Stimulated activated CD4-positive, alpha-beta T cell treated with anti-CD3 and anti-CD28 coated beads, Interleukin-15, amount 100 ng/mL, for 1 hour (primary cell): ENCODE results near the gene NPIPB5.
"Not testable (repeated sequence)": the region's sequence is repeated elsewhere in the genome, so short reads cannot be mapped to it uniquely, and the experiment has no call there.

Experiments
- DNase-seq, 2 donors: peaks; one replicate each; pipeline ENCODE4 v3.0.0-alpha.2; 2020; ENCODE audit warnings: low read depth in 1 of 2, low spot score in 1 of 2

The NPIPB5 gene

DNA sequence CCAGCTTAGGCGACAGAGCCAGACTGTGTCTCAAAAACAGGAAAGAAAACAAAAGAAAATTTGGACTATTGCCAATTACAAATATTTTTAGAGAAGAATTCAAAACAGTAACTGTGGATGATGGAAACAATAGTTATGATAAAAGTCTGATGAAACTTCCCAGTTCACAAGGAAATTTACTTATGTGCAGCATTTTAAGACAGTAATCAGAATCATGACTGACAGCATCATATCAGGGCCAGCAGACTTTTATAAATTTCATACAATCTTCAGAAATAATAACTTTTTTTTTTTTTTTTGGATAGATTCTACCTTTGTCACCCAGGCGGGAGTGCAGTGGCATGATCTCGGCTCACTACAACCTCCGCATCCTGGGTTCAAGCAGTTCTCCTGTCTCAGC, at the start of gene NPIPB5:
Gene NPIPB5 (plus strand): TSS at position 301 of the 400 bp plus-strand sequence. CDS start 2,911 bp downstream, outside the sequence.
- DNase-seq: not testable (repeated sequence)

DNA sequence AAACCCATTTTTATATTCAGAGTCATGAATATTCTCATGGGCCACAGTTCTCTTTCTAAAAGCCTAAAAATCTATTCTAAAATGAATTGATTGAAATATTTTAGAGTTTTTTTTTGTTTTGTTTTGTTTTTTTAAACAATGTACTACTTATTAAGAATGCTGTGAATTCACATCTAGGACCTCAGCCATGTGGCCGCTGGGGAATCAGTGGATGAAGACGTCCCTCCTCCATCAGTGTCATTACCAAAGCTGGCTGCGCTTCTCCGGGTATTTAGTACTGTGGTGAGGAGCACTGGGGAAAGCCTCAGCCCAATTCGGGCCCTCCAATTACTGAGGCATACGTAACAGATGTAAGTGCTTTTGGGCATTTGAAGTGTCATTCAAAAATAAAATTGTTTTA, 41.8 kb upstream of the NPIPB5 start:
- not testable (repeated sequence) for DNase-seq

DNA sequence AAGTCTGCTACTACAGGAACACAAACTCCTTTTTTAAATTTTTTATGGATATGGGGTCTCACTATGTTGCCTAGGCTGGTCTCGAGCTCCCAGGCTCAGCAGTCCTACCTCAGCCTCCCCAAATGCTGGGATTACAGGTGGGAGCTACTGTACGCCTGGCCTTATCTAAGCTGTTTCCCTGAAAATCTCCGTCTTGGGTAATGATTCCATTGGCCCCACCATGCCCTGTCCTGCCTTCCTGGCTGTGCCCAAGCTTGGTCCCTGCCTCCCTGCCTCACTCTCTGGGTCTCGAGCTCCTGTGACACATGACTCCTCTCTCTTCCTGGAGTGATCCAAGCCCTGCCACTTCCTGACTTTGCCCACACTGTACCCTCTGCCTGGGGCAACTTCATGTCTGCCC, 27.3 kb downstream of the NPIPB5 start:
- DNase-seq: not testable (repeated sequence)

DNA sequence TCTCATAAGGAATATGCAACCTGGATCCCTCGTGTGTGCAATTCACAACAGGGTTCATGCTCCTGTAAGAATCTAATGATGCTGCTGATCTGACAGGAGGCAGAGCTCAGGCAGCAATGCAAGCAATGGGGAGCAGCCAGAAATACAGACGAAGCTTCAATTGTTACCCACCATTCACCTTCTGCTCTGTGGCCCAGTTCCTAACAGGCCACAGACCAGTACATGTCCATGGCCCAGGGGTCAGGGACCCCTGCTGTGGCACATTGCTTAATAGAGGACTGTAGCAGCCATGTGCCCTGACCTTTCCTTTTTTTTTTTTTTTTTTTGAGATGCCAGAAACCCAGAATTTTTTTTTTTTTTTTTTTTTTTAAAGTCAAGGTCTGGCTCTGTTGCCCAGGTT, 34.1 kb downstream of the NPIPB5 start:
- DNase-seq: not testable (repeated sequence)

DNA sequence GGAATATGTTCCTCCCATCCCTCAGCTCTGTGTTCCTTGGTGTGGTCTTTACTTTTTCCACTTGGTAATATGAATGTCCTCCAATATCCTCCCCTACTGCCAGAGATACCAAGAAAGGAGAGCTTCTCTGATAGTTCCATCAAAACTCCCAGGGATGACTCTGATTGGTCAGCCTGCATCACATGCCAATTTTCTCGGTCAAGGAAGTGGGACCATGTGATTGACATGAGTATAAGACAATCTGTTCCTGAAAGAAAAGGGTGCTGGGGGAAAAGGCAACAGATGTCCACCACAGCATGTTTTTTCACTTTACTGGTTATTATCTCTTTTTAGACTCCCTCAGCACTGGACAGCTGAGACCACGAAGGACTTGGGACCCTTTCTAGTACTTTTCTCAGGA, 35.9 kb downstream of the NPIPB5 start:
- DNase-seq: not testable (repeated sequence)

DNA sequence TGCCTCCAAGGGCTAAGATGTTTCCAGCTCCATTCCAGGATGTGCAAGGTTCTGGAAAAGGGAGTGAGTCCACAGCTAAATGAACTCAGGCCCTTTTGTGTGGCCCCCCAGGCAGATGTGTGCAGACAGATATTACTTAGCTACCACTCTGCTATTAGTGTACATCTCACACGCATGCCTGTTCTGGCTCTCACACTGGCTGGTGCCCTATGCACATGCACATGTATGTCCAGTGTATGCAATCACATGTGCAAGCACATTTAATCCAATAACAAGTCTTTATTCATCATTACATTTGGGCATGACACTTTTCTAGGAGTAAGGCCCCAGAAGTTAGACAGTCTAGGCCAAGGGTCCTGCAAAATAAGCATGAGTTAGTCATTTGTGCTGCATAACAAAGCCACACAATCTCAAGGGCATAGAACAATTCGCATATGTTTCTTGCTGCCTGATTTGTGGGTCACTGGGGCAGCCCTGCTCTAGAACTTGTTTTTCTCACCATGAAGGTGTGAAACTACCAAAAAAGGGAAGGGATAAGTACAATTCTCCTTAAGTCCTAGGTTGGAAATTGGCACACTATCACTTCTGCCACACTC, 36.6 kb downstream of the NPIPB5 start:
- DNase-seq: not testable (repeated sequence)

DNA sequence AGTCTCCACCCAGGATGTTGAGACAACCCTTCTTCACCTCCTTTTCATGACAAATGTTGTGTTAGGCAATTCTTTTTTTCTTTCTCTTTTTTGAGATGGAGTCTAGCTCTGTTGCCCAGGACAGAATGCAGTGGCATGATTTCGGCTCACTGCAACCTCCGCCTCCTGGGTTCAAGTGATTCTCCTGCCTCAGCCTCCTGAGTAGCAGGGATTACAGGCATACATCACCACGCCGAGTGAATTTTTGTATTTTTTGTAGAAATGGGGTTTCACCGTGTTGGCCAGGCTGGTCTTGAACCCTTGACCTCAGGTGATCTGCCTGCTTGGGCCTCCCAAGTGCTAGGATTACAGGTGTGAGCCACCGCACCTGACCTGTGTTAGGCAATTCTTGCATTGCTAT, 39.2 kb downstream of the NPIPB5 start:
- DNase-seq: not testable (repeated sequence)

DNA sequence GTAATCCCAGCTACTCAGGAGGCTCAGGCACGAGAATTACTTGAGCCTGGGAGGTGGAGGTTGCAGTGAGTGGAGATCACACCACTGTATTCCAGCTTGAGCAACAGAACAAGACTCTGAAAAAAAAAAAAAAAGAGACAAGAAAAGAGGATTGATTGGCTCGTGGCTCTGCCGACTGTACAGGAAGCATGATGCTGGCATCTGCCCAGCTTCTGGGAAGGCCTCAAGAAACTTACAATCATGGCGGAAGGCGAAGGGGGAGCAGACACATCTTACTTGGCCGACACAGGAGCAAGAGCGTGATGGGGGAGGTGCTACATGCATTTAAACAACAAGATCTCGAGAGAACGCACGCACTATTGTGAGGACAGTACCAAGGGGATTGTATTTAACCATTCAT, 40.5 kb downstream of the NPIPB5 start:
- DNase-seq: not testable (repeated sequence)

DNA sequence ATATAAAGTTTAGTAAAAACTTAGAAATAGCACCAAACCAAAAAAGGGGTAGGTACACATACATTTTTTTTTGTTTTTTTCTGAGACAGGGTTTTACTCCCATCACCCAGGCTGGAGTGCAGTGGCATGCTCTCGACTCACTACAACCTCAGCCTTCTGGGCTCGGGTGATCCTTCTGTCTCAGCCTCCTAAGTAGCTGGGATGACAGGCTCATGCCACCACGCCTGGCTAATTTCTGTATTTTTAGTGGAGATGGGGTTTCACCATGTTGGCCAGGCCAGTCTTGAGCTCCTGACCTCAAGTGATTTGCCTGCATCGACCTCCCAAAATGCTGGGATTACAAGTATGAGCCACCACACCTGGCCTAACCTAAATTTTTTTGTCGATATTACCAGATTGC, 41.0 kb downstream of the NPIPB5 start:
- not testable (repeated sequence) for DNase-seq

DNA sequence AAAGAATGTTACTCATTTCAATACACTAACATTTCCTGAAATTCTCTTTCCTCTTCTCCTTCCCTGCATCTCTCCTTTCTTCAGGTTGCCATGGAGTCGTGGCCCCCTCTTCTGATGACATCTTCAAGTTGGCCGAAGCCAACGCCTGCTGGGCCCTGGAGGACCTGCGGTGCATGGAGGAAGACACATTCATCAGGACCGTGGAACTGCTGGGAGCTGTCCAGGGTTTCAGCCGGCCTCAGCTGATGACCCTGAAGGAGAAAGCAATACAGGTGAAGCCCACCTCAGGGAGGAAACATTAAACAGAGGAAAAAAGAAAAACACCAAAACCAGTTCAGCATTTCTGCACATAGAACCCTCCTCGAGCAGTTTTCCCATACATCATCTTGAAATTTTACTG, 46.1 kb downstream of the NPIPB5 start:
- DNase-seq: not testable (repeated sequence)
